OCI-LY3 (cell line): ENCODE data around the gene FAM13A.

Experiments used
- H2AFZ ChIP-seq: fragments of 200-600, 300-600 bp; shearing (Covaris generic); 2 replicates; pipeline ENCODE4 v1.6.0; 2014; ENCODE audit warnings: antibody characterized with exemption, low read depth, low read length
- H3K27ac ChIP-seq: fragments of 200-600, 300-600 bp; sonication (generic); 2 replicates; pipeline ENCODE4 v1.5.1; 2014; ENCODE audit warnings: mild to moderate bottlenecking, low read length, moderate library complexity, mixed read lengths
- H3K27me3 ChIP-seq: fragments of 200-600, 300-600 bp; sonication (generic); 2 replicates; pipeline ENCODE4 v1.6.1; 2014; ENCODE audit warnings: low read depth, low read length, mixed read lengths
- H3K36me3 ChIP-seq: fragments of 200-600, 300-600 bp; sonication (generic); replicated peaks from 2 replicates; pipeline ENCODE3; 2014; ENCODE audit warnings: low read depth, low read length, mixed read lengths
- H3K4me1 ChIP-seq: fragments of 300-600, 200-600 bp; sonication (generic); 2 replicates; pipeline ENCODE4 v1.6.1; 2014; ENCODE audit warnings: low read length, mixed read lengths
- H3K4me2 ChIP-seq: fragments of 200-600, 300-600 bp; sonication (generic); 2 replicates; pipeline ENCODE4 v1.6.1; 2014; ENCODE audit warnings: low read length, mixed read lengths
- H3K4me3 ChIP-seq: fragments of 300-600, 200-600 bp; sonication (generic); 2 replicates; pipeline ENCODE4 v1.5.1; 2014; ENCODE audit warnings: antibody characterized with exemption, mild to moderate bottlenecking, low read length, moderate library complexity
- H3K79me2 ChIP-seq: fragments of 300-600, 200-600 bp; shearing (Covaris generic); 2 replicates; pipeline ENCODE4 v1.6.1; 2014; ENCODE audit warnings: mild to moderate bottlenecking, low read length, mixed read lengths
- H3K9ac ChIP-seq: fragments of 300-600, 200-600 bp; shearing (Covaris generic); 2 replicates; pipeline ENCODE4 v1.6.0; 2014; ENCODE audit warnings: mild to moderate bottlenecking, low read length, moderate library complexity
- H3K9me3 ChIP-seq: fragments of 200-600, 300-600 bp; shearing (Covaris generic); 2 replicates; pipeline ENCODE4 v1.6.1; 2014; ENCODE audit warnings: low read length, mixed read lengths; ENCODE audit not compliant: insufficient read depth
- H4K20me1 ChIP-seq: fragments of 200-600, 300-600 bp; sonication (generic); 2 replicates; pipeline ENCODE4 v1.6.1; 2016; ENCODE audit warnings: low read length, mixed read lengths; ENCODE audit not compliant: insufficient read depth
- CTCF ChIP-seq: fragments of 200-600, 300-600 bp; sonication (generic); IDR thresholded peaks from 2 replicates; pipeline ENCODE4 v1.5.1; 2014; ENCODE audit warnings: antibody characterized with exemption, low read length, low read depth
- EZH2phosphoT487 ChIP-seq: fragments of 200-600 bp; shearing (Covaris generic); IDR thresholded peaks from 2 replicates; pipeline ENCODE4 v1.6.1; 2018; ENCODE audit warnings: antibody characterized with exemption, mixed run types, low read depth

Gene FAM13A

GRCh38 chr4:88866862-88867550, 190.0 kb downstream of the FAM13A start:
- no peaks in the 10 kb centered on the region for H3K9me3 ChIP-seq
- no peak overlapping the region for H3K9ac ChIP-seq
- H3K4me1 ChIP-seq = no peaks in the 10 kb centered on the region
- no peaks in the 10 kb centered on the region for H3K27me3 ChIP-seq
- H4K20me1 ChIP-seq = no peaks in the 10 kb centered on the region
- TF ChIP-seq EZH2phosphoT487 (no peak), CTCF (no peak)
- H3K4me3 ChIP-seq = no peak overlapping the region
- H3K79me2 ChIP-seq = no peaks in the 10 kb centered on the region
- no peak overlapping the region for H3K4me2 ChIP-seq
- no peak overlapping the region for H2AFZ ChIP-seq
- H3K27ac ChIP-seq = no peak overlapping the region
- H3K36me3 ChIP-seq = no peaks in the 10 kb centered on the region

- Histone ChIP-seq H3K79me2 (no peaks in the 10 kb centered on the region), H3K4me3 (no peak overlapping the region), H3K27ac (no peak overlapping the region), H3K4me1 (no peaks in the 10 kb centered on the region), H3K27me3 (no peaks in the 10 kb centered on the region), H3K36me3 (no peaks in the 10 kb centered on the region), H4K20me1 (no peaks in the 10 kb centered on the region), H3K9me3 (no peaks in the 10 kb centered on the region), H3K4me2 (no peak overlapping the region), H2AFZ (no peak overlapping the region), H3K9ac (no peak overlapping the region)
- no peak for TF ChIP-seq EZH2phosphoT487
- no peak for TF ChIP-seq CTCF
These were observed 191.5 kb downstream of the FAM13A start for GRCh38 chr4:88865466-88865865.

- H3K9ac ChIP-seq = no peak overlapping the region
- no peaks in the 10 kb centered on the region for H4K20me1 ChIP-seq
- no peak overlapping the region for H3K4me3 ChIP-seq
- no peak overlapping the region for H3K27ac ChIP-seq
- no peaks in the 10 kb centered on the region for H3K36me3 ChIP-seq
- no peak overlapping the region for H3K4me2 ChIP-seq
- no peaks in the 10 kb centered on the region for H3K9me3 ChIP-seq
- TF ChIP-seq EZH2phosphoT487 (no peak), CTCF (no peak)
- no peak overlapping the region for H2AFZ ChIP-seq
- H3K4me1 ChIP-seq = no peaks in the 10 kb centered on the region
- H3K27me3 ChIP-seq = no peaks in the 10 kb centered on the region
- no peaks in the 10 kb centered on the region for H3K79me2 ChIP-seq
These were observed 191.9 kb downstream of the FAM13A start for GRCh38 chr4:88865046-88865445.

- Histone ChIP-seq H2AFZ (no peak overlapping the region), H3K9me3 (no peaks in the 10 kb centered on the region), H3K4me1 (peaks cover 17% of the 10 kb centered on the region), H3K9ac (no peak overlapping the region), H3K4me3 (no peak overlapping the region), H3K27ac (no peak overlapping the region), H3K79me2 (no peaks in the 10 kb centered on the region), H3K4me2 (no peak overlapping the region), H4K20me1 (no peaks in the 10 kb centered on the region), H3K36me3 (no peaks in the 10 kb centered on the region), H3K27me3 (no peaks in the 10 kb centered on the region)
- TF ChIP-seq EZH2phosphoT487 (no peak), CTCF (no peak)
These were observed 196.4 kb downstream of the FAM13A start for GRCh38 chr4:88860586-88860985.
